ENCODE data around the gene IPO9. TPM values are rescaled to one million over a fixed set of nuclear protein-coding genes. Genes with fewer than 3 reads are reported as not detected.

Gene IPO9
- total and polyA plus RNA-seq, 10 of the 15 experiments (the other 5 are each of a cell fraction or from before 2014, with no cell fraction given): 19.1 to 77.3 (median 34.1) TPM

GRCh38 chr1:201870397-201870796 lies 41.4 kb downstream of the IPO9 start:
- H4K20me1 ChIP-seq (ENCODE audit: control insufficient read depth, insufficient read depth): no peaks in the 10 kb centered on the region

DNA sequence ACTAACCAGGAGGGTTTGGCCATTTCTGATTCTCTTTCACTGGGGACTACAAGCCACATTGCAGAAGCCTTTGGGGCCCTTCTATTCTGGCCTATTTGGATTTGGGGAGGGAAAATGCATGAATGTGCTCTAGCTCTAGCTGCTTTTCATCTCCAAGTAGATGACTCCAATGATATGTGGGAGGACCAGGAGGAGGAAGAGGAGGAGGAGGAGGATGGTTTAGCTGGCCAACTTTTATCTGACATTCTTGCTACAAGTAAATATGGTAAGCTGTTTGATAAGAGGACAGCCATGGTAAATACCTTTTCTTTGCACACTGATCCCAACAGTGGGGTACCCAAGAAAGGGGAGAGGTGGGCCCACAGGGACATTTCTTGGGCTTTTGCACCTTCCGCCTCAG lies 45.7 kb downstream of the IPO9 start:
- Histone ChIP-seq H3K4me2 (ENCODE audit: control insufficient read depth, insufficient read depth) (no peak overlapping the region), H4K20me1 (ENCODE audit: control insufficient read depth, insufficient read depth) (no peaks in the 10 kb centered on the region), H3K27me3 (replicated peaks in 1 of 2; ENCODE audit: control insufficient read depth in 2 of 2, insufficient read depth in 2 of 2, low read length in 1 of 2) (no peaks in the 10 kb centered on the region), H3K9ac (ENCODE audit: control insufficient read depth, insufficient read depth, low read length) (no peak overlapping the region), H3K9me3 (replicated peaks; ENCODE audit: control insufficient read depth, insufficient read depth, low read length) (no peaks in the 10 kb centered on the region), H3K79me2 (ENCODE audit: control insufficient read depth, insufficient read depth, low read length) (no peaks in the 10 kb centered on the region), H3K4me1 (ENCODE audit: control insufficient read depth, insufficient read depth, low read length) (no peaks in the 10 kb centered on the region), H3K4me3 (no peak overlapping the region), H3K27ac (ENCODE audit: control insufficient read depth, insufficient read depth) (no peak overlapping the region), H2AFZ (ENCODE audit: control insufficient read depth, low read depth, low read length) (no peak overlapping the region), H3K36me3 (ENCODE audit: control insufficient read depth in 2 of 2, insufficient read depth in 2 of 2, low read length in 1 of 2) (peaks cover 18 to 42% of the 10 kb centered on the region in 2 experiments)
- BruUV-seq (replicated peaks): no TSS peak
- no peak for FAIRE-seq
- no peak for DNase-seq (ENCODE audit: low read depth, low spot score)
- ChIA-PET CTCF (interaction anchor here (0.6 to 1.8 kb wide), 6 partner anchors 13 to 137 kb away, joined by 3 to 7 read pairs (median 4); partner anchors contain the start of gene RNPEP), RAD21 (ENCODE audit: unreplicated experiment) (interaction anchor here (1.0 kb wide), 1 partner anchor 12 kb away, joined by 4 read pairs; no protein-coding TSS in a partner anchor), SMC1A (ENCODE audit: uncharacterized antibody, unreplicated experiment) (interaction anchor here (0.7 to 0.9 kb wide), 2 partner anchors 12 to 27 kb away, joined by 3 read pairs; no protein-coding TSS in a partner anchor), POLR2A (no interaction called here)
- 100% methylated on average over 1 of the region's 1 CpG for WGBS (ENCODE audit: insufficient coverage, insufficient replicate concordance, low lambda C conversion rate, missing lambda C conversion rate)
- intact Hi-C loops (cut with micrococcal nuclease; ENCODE audit: unreplicated experiment) (loop anchor here (5.0 kb wide), 1 partner anchor 243 kb away; no protein-coding TSS in a partner anchor), in situ Hi-C loops (cut with MboI) (no loop called here)
- ATAC-seq: no peak
- no peak for TF ChIP-seq NFXL1 (IDR thresholded peaks at IDR 0.05; ENCODE audit: borderline replicate concordance)
- no peak for TF ChIP-seq NKRF (conservative IDR thresholded peaks at IDR 0.05)
- TF ChIP-seq STAT1 (conservative IDR thresholded peaks at IDR 0.05): no peak
- TF ChIP-seq EED (IDR thresholded peaks at IDR 0.05; ENCODE audit: low read depth): no peak
- TF ChIP-seq BHLHE40 (IDR thresholded peaks at IDR 0.05; ENCODE audit: borderline replicate concordance in 1 of 2, low read depth in 2 of 2, low read length in 1 of 2): no peak
- TF ChIP-seq, protein P1, sequence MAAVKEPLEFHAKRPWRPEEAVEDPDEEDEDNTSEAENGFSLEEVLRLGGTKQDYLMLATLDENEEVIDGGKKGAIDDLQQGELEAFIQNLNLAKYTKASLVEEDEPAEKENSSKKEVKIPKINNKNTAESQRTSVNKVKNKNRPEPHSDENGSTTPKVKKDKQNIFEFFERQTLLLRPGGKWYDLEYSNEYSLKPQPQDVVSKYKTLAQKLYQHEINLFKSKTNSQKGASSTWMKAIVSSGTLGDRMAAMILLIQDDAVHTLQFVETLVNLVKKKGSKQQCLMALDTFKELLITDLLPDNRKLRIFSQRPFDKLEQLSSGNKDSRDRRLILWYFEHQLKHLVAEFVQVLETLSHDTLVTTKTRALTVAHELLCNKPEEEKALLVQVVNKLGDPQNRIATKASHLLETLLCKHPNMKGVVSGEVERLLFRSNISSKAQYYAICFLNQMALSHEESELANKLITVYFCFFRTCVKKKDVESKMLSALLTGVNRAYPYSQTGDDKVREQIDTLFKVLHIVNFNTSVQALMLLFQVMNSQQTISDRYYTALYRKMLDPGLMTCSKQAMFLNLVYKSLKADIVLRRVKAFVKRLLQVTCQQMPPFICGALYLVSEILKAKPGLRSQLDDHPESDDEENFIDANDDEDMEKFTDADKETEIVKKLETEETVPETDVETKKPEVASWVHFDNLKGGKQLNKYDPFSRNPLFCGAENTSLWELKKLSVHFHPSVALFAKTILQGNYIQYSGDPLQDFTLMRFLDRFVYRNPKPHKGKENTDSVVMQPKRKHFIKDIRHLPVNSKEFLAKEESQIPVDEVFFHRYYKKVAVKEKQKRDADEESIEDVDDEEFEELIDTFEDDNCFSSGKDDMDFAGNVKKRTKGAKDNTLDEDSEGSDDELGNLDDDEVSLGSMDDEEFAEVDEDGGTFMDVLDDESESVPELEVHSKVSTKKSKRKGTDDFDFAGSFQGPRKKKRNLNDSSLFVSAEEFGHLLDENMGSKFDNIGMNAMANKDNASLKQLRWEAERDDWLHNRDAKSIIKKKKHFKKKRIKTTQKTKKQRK (IDR thresholded peaks at IDR 0.05; ENCODE audit: low read depth, low read length): no peak
- TF ChIP-seq, protein P2, sequence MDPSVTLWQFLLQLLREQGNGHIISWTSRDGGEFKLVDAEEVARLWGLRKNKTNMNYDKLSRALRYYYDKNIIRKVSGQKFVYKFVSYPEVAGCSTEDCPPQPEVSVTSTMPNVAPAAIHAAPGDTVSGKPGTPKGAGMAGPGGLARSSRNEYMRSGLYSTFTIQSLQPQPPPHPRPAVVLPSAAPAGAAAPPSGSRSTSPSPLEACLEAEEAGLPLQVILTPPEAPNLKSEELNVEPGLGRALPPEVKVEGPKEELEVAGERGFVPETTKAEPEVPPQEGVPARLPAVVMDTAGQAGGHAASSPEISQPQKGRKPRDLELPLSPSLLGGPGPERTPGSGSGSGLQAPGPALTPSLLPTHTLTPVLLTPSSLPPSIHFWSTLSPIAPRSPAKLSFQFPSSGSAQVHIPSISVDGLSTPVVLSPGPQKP (IDR thresholded peaks at IDR 0.05; ENCODE audit: low read depth, low read length): no peak
- TF ChIP-seq SIX5 (IDR thresholded peaks at IDR 0.05; ENCODE audit: low read depth, low read length, severe bottlenecking): no peak
- no peak for TF ChIP-seq MEF2A (IDR thresholded peaks at IDR 0.05; ENCODE audit: insufficient read depth, low read depth, low read length)

More at GRCh38 chr1:201870397-201870796, 41.4 kb downstream of the IPO9 start:
- no peak for TF ChIP-seq BRCA1 (IDR thresholded peaks at IDR 0.05; ENCODE audit: low read depth, low read length)
- DNase-seq (ENCODE audit: low read depth, low spot score) (no peak), FAIRE-seq (no peak), ATAC-seq (no peak)
- Histone ChIP-seq H3K79me2 (ENCODE audit: control insufficient read depth, insufficient read depth, low read length) (no peaks in the 10 kb centered on the region), H3K4me3 (no peak overlapping the region), H3K27me3 (replicated peaks in 1 of 2; ENCODE audit: control insufficient read depth in 2 of 2, insufficient read depth in 2 of 2, low read length in 1 of 2) (no peaks in the 10 kb centered on the region), H3K4me1 (ENCODE audit: control insufficient read depth, insufficient read depth, low read length) (no peaks in the 10 kb centered on the region), H3K27ac (ENCODE audit: control insufficient read depth, insufficient read depth) (no peak overlapping the region), H3K36me3 (ENCODE audit: control insufficient read depth in 2 of 2, insufficient read depth in 2 of 2, low read length in 1 of 2) (peaks cover 19 to 52% of the 10 kb centered on the region in 2 experiments), H3K4me2 (ENCODE audit: control insufficient read depth, insufficient read depth) (no peak overlapping the region), H3K9ac (ENCODE audit: control insufficient read depth, insufficient read depth, low read length) (no peak overlapping the region), H2AFZ (ENCODE audit: control insufficient read depth, low read depth, low read length) (no peak overlapping the region), H3K9me3 (replicated peaks; ENCODE audit: control insufficient read depth, insufficient read depth, low read length) (no peaks in the 10 kb centered on the region)
- in situ Hi-C loops (cut with MboI) (no loop called here), intact Hi-C loops (cut with micrococcal nuclease; ENCODE audit: unreplicated experiment) (no loop called here)
- ChIA-PET RAD21 (ENCODE audit: unreplicated experiment) (no interaction called here), CTCF (interaction anchor here (1.0 kb wide), 1 partner anchor 11 kb away, joined by 3 read pairs; no protein-coding TSS in a partner anchor), SMC1A (ENCODE audit: uncharacterized antibody, unreplicated experiment) (no interaction called here), POLR2A (no interaction called here)
- WGBS (ENCODE audit: insufficient coverage, insufficient replicate concordance, low lambda C conversion rate, missing lambda C conversion rate): 98% methylated on average over 10 of the region's 10 CpGs
- no TSS peak for BruUV-seq (replicated peaks)

All from GM12878 (cell line).